Subcutaneous abdominal adipose tissue (tissue), 5 donors: ENCODE data around the gene LSAMP.
"Not testable (repeated sequence)": the region's sequence is repeated elsewhere in the genome, so short reads cannot be mapped to it uniquely, and the experiment has no call there.

Source experiments
- H3K27ac ChIP-seq: one replicate; pipeline ENCODE4 v1.7.0; 2013; ENCODE audit warnings: low read depth, mild to moderate bottlenecking, inconsistent platforms, low read length, moderate library complexity
- H3K27me3 ChIP-seq, 5 donors: one replicate each; pipeline ENCODE4 v1.7.0; 2013; ENCODE audit warnings: low read length in 5 of 5, inconsistent platforms in 1 of 5; ENCODE audit not compliant: control insufficient read depth in 5 of 5, insufficient read depth in 4 of 5
- H3K36me3 ChIP-seq, 5 donors: one replicate each; pipeline ENCODE4 v1.7.0; 2013; ENCODE audit warnings: low read length in 5 of 5; ENCODE audit not compliant: control insufficient read depth in 5 of 5, insufficient read depth in 5 of 5
- H3K4me1 ChIP-seq, 5 donors: one replicate each; pipeline ENCODE4 v1.7.0; 2013; ENCODE audit warnings: low read length in 5 of 5, mild to moderate bottlenecking in 3 of 5, moderate library complexity in 1 of 5; ENCODE audit not compliant: control insufficient read depth in 5 of 5, insufficient read depth in 5 of 5
- H3K4me3 ChIP-seq, 5 donors: one replicate each; pipeline ENCODE4 v1.7.0; 2013; ENCODE audit warnings: low read length in 5 of 5, low read depth in 1 of 5
- H3K9ac ChIP-seq, 5 donors: one replicate each; pipeline ENCODE4 v1.7.0; 2013; ENCODE audit warnings: low read length in 5 of 5, mild to moderate bottlenecking in 4 of 5, moderate library complexity in 3 of 5
- H3K9me3 ChIP-seq, 5 donors: one replicate each; pipeline ENCODE4 v1.7.0; 2013; ENCODE audit warnings: low read length in 5 of 5; ENCODE audit not compliant: control insufficient read depth in 5 of 5
- donor health status: healthy.
- donor health status: healthy.
- donor health status: healthy.
- donor health status: healthy.
- donor health status: healthy.

LSAMP gene

GRCh38 chr3:116230431-116231020, 214.8 kb downstream of the LSAMP start:
- Histone ChIP-seq H3K27me3 (no peaks in the 10 kb centered on the region), H3K9ac (no peak overlapping the region), H3K4me3 (no peak overlapping the region), H3K27ac (no peak overlapping the region), H3K9me3 (no peaks in the 10 kb centered on the region), H3K36me3 (no peaks in the 10 kb centered on the region), H3K4me1 (peaks cover 0 to 4% (median 0%) of the 10 kb centered on the region in 5 donors)

- Histone ChIP-seq H3K36me3 (no peaks in the 10 kb centered on the region), H3K27me3 (no peaks in the 10 kb centered on the region), H3K4me3 (no peak overlapping the region), H3K27ac (no peak overlapping the region), H3K4me1 (peaks cover 0 to 4% (median 0%) of the 10 kb centered on the region in 5 donors), H3K9me3 (no peaks in the 10 kb centered on the region), H3K9ac (no peak overlapping the region)
These were observed 219.0 kb downstream of the LSAMP start for GRCh38 chr3:116226266-116226665.

GRCh38 chr3:116216761-116217160, 228.5 kb downstream of the LSAMP start:
- H3K27ac ChIP-seq = no peak overlapping the region
- no peaks in the 10 kb centered on the region for H3K27me3 ChIP-seq
- no peak overlapping the region for H3K4me3 ChIP-seq
- H3K36me3 ChIP-seq = no peaks in the 10 kb centered on the region
- no peak overlapping the region for H3K9ac ChIP-seq
- H3K9me3 ChIP-seq = peaks cover 0 to 5% (median 0%) of the 10 kb centered on the region in 5 donors
- H3K4me1 ChIP-seq = no peaks in the 10 kb centered on the region

GRCh38 chr3:116211901-116212300, 233.4 kb downstream of the LSAMP start:
- H3K36me3 ChIP-seq = no peaks in the 10 kb centered on the region
- H3K27me3 ChIP-seq = no peaks in the 10 kb centered on the region
- no peaks in the 10 kb centered on the region for H3K9me3 ChIP-seq
- no peak overlapping the region for H3K4me3 ChIP-seq
- no peak overlapping the region for H3K9ac ChIP-seq
- H3K4me1 ChIP-seq = no peaks in the 10 kb centered on the region
- no peak overlapping the region for H3K27ac ChIP-seq

GRCh38 chr3:116208830-116209229, 236.5 kb downstream of the LSAMP start:
- not testable (repeated sequence) for H3K4me3 ChIP-seq, H3K27ac ChIP-seq, H3K36me3 ChIP-seq, H3K4me1 ChIP-seq, H3K27me3 ChIP-seq, H3K9me3 ChIP-seq, H3K9ac ChIP-seq

- Histone ChIP-seq H3K4me1 (no peaks in the 10 kb centered on the region), H3K4me3 (no peak overlapping the region), H3K27ac (no peak overlapping the region), H3K36me3 (no peaks in the 10 kb centered on the region), H3K27me3 (no peaks in the 10 kb centered on the region), H3K9ac (no peak overlapping the region), H3K9me3 (peaks cover 0 to 4% (median 0%) of the 10 kb centered on the region in 5 donors)
These were observed 244.2 kb downstream of the LSAMP start for GRCh38 chr3:116200956-116201690.

GRCh38 chr3:116199063-116199462, 246.2 kb downstream of the LSAMP start:
- Histone ChIP-seq H3K4me3 (no peak overlapping the region), H3K27ac (no peak overlapping the region), H3K36me3 (no peaks in the 10 kb centered on the region), H3K27me3 (no peaks in the 10 kb centered on the region), H3K9ac (no peak overlapping the region), H3K9me3 (peaks cover 0 to 4% (median 0%) of the 10 kb centered on the region in 5 donors), H3K4me1 (no peaks in the 10 kb centered on the region)

GRCh38 chr3:116198087-116198486, 247.2 kb downstream of the LSAMP start:
- no peak overlapping the region for H3K4me3 ChIP-seq
- H3K9ac ChIP-seq = no peak overlapping the region
- H3K9me3 ChIP-seq = peaks cover 0 to 4% (median 0%) of the 10 kb centered on the region in 5 donors
- H3K36me3 ChIP-seq = no peaks in the 10 kb centered on the region
- H3K27ac ChIP-seq = no peak overlapping the region
- no peaks in the 10 kb centered on the region for H3K4me1 ChIP-seq
- H3K27me3 ChIP-seq = no peaks in the 10 kb centered on the region

- Histone ChIP-seq H3K4me3 (no peak overlapping the region), H3K36me3 (no peaks in the 10 kb centered on the region), H3K9me3 (peaks cover 0 to 3% (median 0%) of the 10 kb centered on the region in 5 donors), H3K9ac (no peak overlapping the region), H3K4me1 (no peaks in the 10 kb centered on the region), H3K27ac (no peak overlapping the region), H3K27me3 (no peaks in the 10 kb centered on the region)
These were observed 252.8 kb downstream of the LSAMP start for GRCh38 chr3:116192464-116192863.

GRCh38 chr3:116191409-116191808, 253.9 kb downstream of the LSAMP start:
- H3K4me1 ChIP-seq = no peaks in the 10 kb centered on the region
- H3K9ac ChIP-seq = no peak overlapping the region
- no peaks in the 10 kb centered on the region for H3K36me3 ChIP-seq
- H3K27me3 ChIP-seq = no peaks in the 10 kb centered on the region
- no peak overlapping the region for H3K4me3 ChIP-seq
- H3K27ac ChIP-seq = no peak overlapping the region
- H3K9me3 ChIP-seq = peaks cover 0 to 3% (median 0%) of the 10 kb centered on the region in 5 donors
